Activated T-helper 2 cell treated with anti-CD3 and anti-CD28 coated beads, Interferon-gamma antibody, Interleukin-2, Interleukin-4, amounts not matched to agents 10 μg/mL and 5 μg/mL and 100 μg/mL, durations not matched to agents 14 hours and 24 hours and 36 hours (primary cell): ENCODE measurements around the gene SLC41A2. TPM values are rescaled to one million over a fixed set of nuclear protein-coding genes. Genes with fewer than 3 reads are reported as not detected.

Source experiments
- DNase-seq: peaks from one replicate; pipeline ENCODE4 v3.0.0; 2021; ENCODE audit warnings: low spot score
- H3K27ac Mint-ChIP-seq: one replicate; pipeline ENCODE4 v1.8.0; 2021; ENCODE audit warnings: mixed read lengths
- H3K27me3 Mint-ChIP-seq: one replicate; pipeline ENCODE4 v1.8.0; 2021; ENCODE audit warnings: low read depth, mixed read lengths
- H3K36me3 Mint-ChIP-seq: one replicate; pipeline ENCODE4 v1.8.0; 2021; ENCODE audit warnings: low read depth, mixed read lengths
- H3K4me1 Mint-ChIP-seq: one replicate; pipeline ENCODE4 v1.8.0; 2021; ENCODE audit warnings: low read depth, mixed read lengths
- H3K4me3 Mint-ChIP-seq: one replicate; pipeline ENCODE4 v1.8.0; 2021; ENCODE audit warnings: low read depth, mild to moderate bottlenecking, moderate library complexity, mixed read lengths
- H3K9me3 Mint-ChIP-seq: one replicate; pipeline ENCODE4 v1.8.0; 2021; ENCODE audit warnings: mixed read lengths
- intact Hi-C: fragments of 100-400 bp; cut with micrococcal nuclease; formaldehyde crosslinking; loops from one replicate; pipeline ENCODE4 v1.15.1; 2023
- total RNA-seq: library from RNA; stranded (reverse); gene quantifications from 2 replicates; pipeline ENCODE4 v1.2.3, GENCODE V29; 2022

SLC41A2 gene
- total RNA-seq, 1 donor from 2014 or later: 4.3 TPM

- intact Hi-C loops: loop anchor here (10.0 kb wide), 1 partner anchor 464 kb away; no protein-coding TSS in a partner anchor
- no peak overlapping the region for H3K4me3 Mint-ChIP-seq
- no peak overlapping the region for H3K27ac Mint-ChIP-seq
- H3K27me3 Mint-ChIP-seq: peaks cover 19% of the 10 kb centered on the region
- no peak for DNase-seq
- H3K4me1 Mint-ChIP-seq: peaks cover 6% of the 10 kb centered on the region
- H3K9me3 Mint-ChIP-seq: peaks cover 13% of the 10 kb centered on the region
- H3K36me3 Mint-ChIP-seq: no peaks in the 10 kb centered on the region
These were observed 19.0 kb downstream of the SLC41A2 start for GRCh38 chr12:104939089-104939488.

GRCh38 chr12:104938371-104938770, 19.7 kb downstream of the SLC41A2 start:
- intact Hi-C loops: loop anchor here (10.0 kb wide), 1 partner anchor 464 kb away; no protein-coding TSS in a partner anchor
- Mint-ChIP-seq H3K27ac (no peak overlapping the region), H3K27me3 (peaks cover 13% of the 10 kb centered on the region), H3K4me3 (no peak overlapping the region), H3K4me1 (peaks cover 8% of the 10 kb centered on the region), H3K9me3 (peaks cover 6% of the 10 kb centered on the region), H3K36me3 (no peaks in the 10 kb centered on the region)
- DNase-seq: no peak

- H3K4me1 Mint-ChIP-seq: peaks cover 23% of the 10 kb centered on the region
- no peak overlapping the region for H3K27ac Mint-ChIP-seq
- H3K36me3 Mint-ChIP-seq: no peaks in the 10 kb centered on the region
- H3K4me3 Mint-ChIP-seq: no peak overlapping the region
- intact Hi-C loops: loop anchor here (10.0 kb wide), 1 partner anchor 461 kb away; no protein-coding TSS in a partner anchor
- H3K27me3 Mint-ChIP-seq: peaks cover 4% of the 10 kb centered on the region
- DNase-seq: no peak
- no peaks in the 10 kb centered on the region for H3K9me3 Mint-ChIP-seq
These were observed 22.2 kb downstream of the SLC41A2 start for GRCh38 chr12:104935886-104936285.

- Mint-ChIP-seq H3K4me1 (peaks cover 39% of the 10 kb centered on the region), H3K36me3 (no peaks in the 10 kb centered on the region), H3K4me3 (no peak overlapping the region), H3K9me3 (no peaks in the 10 kb centered on the region), H3K27me3 (peaks cover 3% of the 10 kb centered on the region), H3K27ac (no peak overlapping the region)
- no peak for DNase-seq
- intact Hi-C loops: loop anchor here (5.0 to 10.0 kb wide), 2 partner anchors 99 to 459 kb away; no protein-coding TSS in a partner anchor
These were observed 24.3 kb downstream of the SLC41A2 start for GRCh38 chr12:104933778-104934177.

GRCh38 chr12:104933128-104933527, 25.0 kb downstream of the SLC41A2 start:
- no peak overlapping the region for H3K27ac Mint-ChIP-seq
- H3K27me3 Mint-ChIP-seq: no peaks in the 10 kb centered on the region
- no peaks in the 10 kb centered on the region for H3K9me3 Mint-ChIP-seq
- no peak overlapping the region for H3K4me3 Mint-ChIP-seq
- intact Hi-C loops: loop anchor here (5.0 to 10.0 kb wide), 2 partner anchors 99 to 458 kb away; no protein-coding TSS in a partner anchor
- peaks cover 35% of the 10 kb centered on the region for H3K4me1 Mint-ChIP-seq
- no peaks in the 10 kb centered on the region for H3K36me3 Mint-ChIP-seq
- no peak for DNase-seq

- no peaks in the 10 kb centered on the region for H3K9me3 Mint-ChIP-seq
- H3K36me3 Mint-ChIP-seq: no peaks in the 10 kb centered on the region
- H3K4me3 Mint-ChIP-seq: no peak overlapping the region
- peak overlapping the region; percentile 82 for H3K27ac Mint-ChIP-seq
- H3K4me1 Mint-ChIP-seq: peaks cover 33% of the 10 kb centered on the region
- DNase-seq: no peak
- H3K27me3 Mint-ChIP-seq: no peaks in the 10 kb centered on the region
- intact Hi-C loops: loop anchor here (1.0 to 10.0 kb wide), 5 partner anchors 28 to 456 kb away; partner anchors contain the start of genes NOPCHAP1 and SLC41A2
These were observed 27.4 kb downstream of the SLC41A2 start for GRCh38 chr12:104930388-104931326.

GRCh38 chr12:104929977-104930376, 28.1 kb downstream of the SLC41A2 start:
- intact Hi-C loops: loop anchor here (1.0 to 10.0 kb wide), 5 partner anchors 28 to 455 kb away; partner anchors contain the start of genes NOPCHAP1 and SLC41A2
- Mint-ChIP-seq H3K27me3 (no peaks in the 10 kb centered on the region), H3K9me3 (no peaks in the 10 kb centered on the region), H3K27ac (peak overlapping the region; percentile 82), H3K4me1 (peaks cover 33% of the 10 kb centered on the region), H3K4me3 (no peak overlapping the region), H3K36me3 (no peaks in the 10 kb centered on the region)
- DNase-seq: no peak

- intact Hi-C loops: no loop called here
- Mint-ChIP-seq H3K4me3 (no peak overlapping the region), H3K4me1 (peaks cover 33% of the 10 kb centered on the region), H3K9me3 (no peaks in the 10 kb centered on the region), H3K27me3 (no peaks in the 10 kb centered on the region), H3K36me3 (no peaks in the 10 kb centered on the region), H3K27ac (peak overlapping the region; percentile 33)
- DNase-seq: no peak
These were observed 28.7 kb downstream of the SLC41A2 start for GRCh38 chr12:104929368-104929767.

- H3K27me3 Mint-ChIP-seq: no peaks in the 10 kb centered on the region
- no peaks in the 10 kb centered on the region for H3K36me3 Mint-ChIP-seq
- H3K27ac Mint-ChIP-seq: no peak overlapping the region
- H3K4me1 Mint-ChIP-seq: peaks cover 29% of the 10 kb centered on the region
- H3K4me3 Mint-ChIP-seq: no peak overlapping the region
- intact Hi-C loops: no loop called here
- no peak for DNase-seq
- H3K9me3 Mint-ChIP-seq: no peaks in the 10 kb centered on the region
These were observed 29.9 kb downstream of the SLC41A2 start for GRCh38 chr12:104928036-104928745.

- Mint-ChIP-seq H3K27me3 (no peaks in the 10 kb centered on the region), H3K9me3 (peaks cover 20% of the 10 kb centered on the region), H3K4me3 (no peak overlapping the region), H3K27ac (no peak overlapping the region), H3K4me1 (peaks cover 11% of the 10 kb centered on the region), H3K36me3 (no peaks in the 10 kb centered on the region)
- DNase-seq: no peak
- intact Hi-C loops: no loop called here
These were observed 32.6 kb downstream of the SLC41A2 start for GRCh38 chr12:104925501-104925900.

- Mint-ChIP-seq H3K27ac (no peak overlapping the region), H3K4me1 (no peaks in the 10 kb centered on the region)
- intact Hi-C loops: no loop called here
These were observed 36.8 kb downstream of the SLC41A2 start for GRCh38 chr12:104921340-104921739.

GRCh38 chr12:104911942-104912341, 46.1 kb downstream of the SLC41A2 start:
- Mint-ChIP-seq H3K4me1 (no peaks in the 10 kb centered on the region), H3K27me3 (no peaks in the 10 kb centered on the region), H3K4me3 (no peak overlapping the region), H3K9me3 (no peaks in the 10 kb centered on the region), H3K27ac (no peak overlapping the region), H3K36me3 (no peaks in the 10 kb centered on the region)
- DNase-seq: no peak
- intact Hi-C loops: no loop called here

More at GRCh38 chr12:104921340-104921739, 36.8 kb downstream of the SLC41A2 start:
- H3K9me3 Mint-ChIP-seq: peaks cover 24% of the 10 kb centered on the region
- DNase-seq: no peak
- H3K4me3 Mint-ChIP-seq: no peak overlapping the region
- peaks cover 2% of the 10 kb centered on the region for H3K27me3 Mint-ChIP-seq
- no peaks in the 10 kb centered on the region for H3K36me3 Mint-ChIP-seq
